ENCODE results near the gene PAX6.

The PAX6 gene

GRCh38 chr11:31825838-31826484 is 14.8 kb upstream of the PAX6 start:
- Histone ChIP-seq H4K20me1 (ENCODE audit: low read depth, low read length) (no peaks in the 10 kb centered on the region), H2AFZ (ENCODE audit: low read depth, low read length, severe bottlenecking) (no peak overlapping the region), H3K9me3 (ENCODE audit: insufficient read depth, low read length) (no peaks in the 10 kb centered on the region), H3K36me3 (ENCODE audit: low read length) (no peaks in the 10 kb centered on the region), H3K79me2 (ENCODE audit: insufficient read depth, low read length) (no peaks in the 10 kb centered on the region), H3K4me3 (ENCODE audit: insufficient read depth, low read length, poor library complexity, severe bottlenecking) (no peak overlapping the region), H3F3A (ENCODE audit: insufficient read depth) (no peaks in the 10 kb centered on the region), H3K27me3 (ENCODE audit: low read length) (no peaks in the 10 kb centered on the region), H3K27ac (ENCODE audit: low read depth, low read length) (no peak overlapping the region), H3K4me2 (ENCODE audit: low read depth, low read length, poor library complexity, severe bottlenecking) (no peak overlapping the region), H3K9ac (ENCODE audit: low read length) (no peak overlapping the region), H3K9me2 (replicated peaks; ENCODE audit: insufficient read depth, low read length) (no peaks in the 10 kb centered on the region)
- TF ChIP-seq EZH2phosphoT487 (conservative IDR thresholded peaks at IDR 0.05; ENCODE audit: low read length), result no peak
- TF ChIP-seq, protein P1, sequence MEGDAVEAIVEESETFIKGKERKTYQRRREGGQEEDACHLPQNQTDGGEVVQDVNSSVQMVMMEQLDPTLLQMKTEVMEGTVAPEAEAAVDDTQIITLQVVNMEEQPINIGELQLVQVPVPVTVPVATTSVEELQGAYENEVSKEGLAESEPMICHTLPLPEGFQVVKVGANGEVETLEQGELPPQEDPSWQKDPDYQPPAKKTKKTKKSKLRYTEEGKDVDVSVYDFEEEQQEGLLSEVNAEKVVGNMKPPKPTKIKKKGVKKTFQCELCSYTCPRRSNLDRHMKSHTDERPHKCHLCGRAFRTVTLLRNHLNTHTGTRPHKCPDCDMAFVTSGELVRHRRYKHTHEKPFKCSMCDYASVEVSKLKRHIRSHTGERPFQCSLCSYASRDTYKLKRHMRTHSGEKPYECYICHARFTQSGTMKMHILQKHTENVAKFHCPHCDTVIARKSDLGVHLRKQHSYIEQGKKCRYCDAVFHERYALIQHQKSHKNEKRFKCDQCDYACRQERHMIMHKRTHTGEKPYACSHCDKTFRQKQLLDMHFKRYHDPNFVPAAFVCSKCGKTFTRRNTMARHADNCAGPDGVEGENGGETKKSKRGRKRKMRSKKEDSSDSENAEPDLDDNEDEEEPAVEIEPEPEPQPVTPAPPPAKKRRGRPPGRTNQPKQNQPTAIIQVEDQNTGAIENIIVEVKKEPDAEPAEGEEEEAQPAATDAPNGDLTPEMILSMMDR (IDR thresholded peaks at IDR 0.05; ENCODE audit: insufficient read depth, low read length, poor library complexity, severe bottlenecking), result no peak

- no peak overlapping the region for H3K4me3 ChIP-seq (ENCODE audit: insufficient read depth, low read length, poor library complexity, severe bottlenecking)
These were observed 14.0 kb upstream of the PAX6 start for GRCh38 chr11:31824879-31825837.

DNA sequence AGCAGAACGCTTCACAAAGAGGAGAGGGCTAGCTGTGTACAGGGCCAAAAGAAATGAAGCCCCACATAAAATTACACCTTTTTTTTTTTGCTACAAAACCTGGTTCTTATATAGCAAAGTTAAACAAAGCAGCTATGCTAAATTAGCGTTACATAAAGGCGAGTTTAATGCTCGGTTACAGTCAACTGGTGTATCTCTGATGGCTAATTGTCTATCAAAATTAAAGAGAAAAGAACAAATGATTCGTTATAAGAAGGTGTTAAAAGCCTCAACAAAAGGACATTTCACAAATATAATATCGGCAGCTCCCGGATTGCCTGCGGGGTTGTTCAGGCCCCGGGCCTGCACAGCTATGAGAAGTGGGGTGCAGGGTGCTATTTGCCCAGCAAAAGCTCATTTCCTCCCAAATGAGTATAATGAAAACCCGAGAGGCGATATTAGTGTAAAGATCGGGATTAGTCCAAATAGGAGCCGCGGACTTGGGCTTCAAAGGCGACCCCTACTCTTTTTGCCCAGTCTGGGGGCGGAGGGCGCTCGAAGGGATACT is 13.3 kb upstream of the PAX6 start:
- H3K4me2 ChIP-seq (ENCODE audit: low read depth, low read length, poor library complexity, severe bottlenecking), result no peak overlapping the region
- TF ChIP-seq EZH2phosphoT487 (conservative IDR thresholded peaks at IDR 0.05; ENCODE audit: low read length), result no peak
- TF ChIP-seq, protein P1 (IDR thresholded peaks at IDR 0.05; ENCODE audit: insufficient read depth, low read length, poor library complexity, severe bottlenecking), result no peak
- no peak overlapping the region for H2AFZ ChIP-seq (ENCODE audit: low read depth, low read length, severe bottlenecking)
- no peak overlapping the region for H3K4me3 ChIP-seq (ENCODE audit: insufficient read depth, low read length, poor library complexity, severe bottlenecking)
- H3K27me3 ChIP-seq (ENCODE audit: low read length), result no peaks in the 10 kb centered on the region
- no peaks in the 10 kb centered on the region for H3F3A ChIP-seq (ENCODE audit: insufficient read depth)
- no peaks in the 10 kb centered on the region for H4K20me1 ChIP-seq (ENCODE audit: low read depth, low read length)
- no peaks in the 10 kb centered on the region for H3K36me3 ChIP-seq (ENCODE audit: low read length)
- no peaks in the 10 kb centered on the region for H3K79me2 ChIP-seq (ENCODE audit: insufficient read depth, low read length)
- H3K9me3 ChIP-seq (ENCODE audit: insufficient read depth, low read length), result no peaks in the 10 kb centered on the region
- no peaks in the 10 kb centered on the region for H3K9me2 ChIP-seq (replicated peaks; ENCODE audit: insufficient read depth, low read length)
- H3K27ac ChIP-seq (ENCODE audit: low read depth, low read length), result no peak overlapping the region
- H3K9ac ChIP-seq (ENCODE audit: low read length), result no peak overlapping the region

More at GRCh38 chr11:31824879-31825837, 14.0 kb upstream of the PAX6 start:
- TF ChIP-seq EZH2phosphoT487 (conservative IDR thresholded peaks at IDR 0.05; ENCODE audit: low read length), result no peak
- TF ChIP-seq, protein P1 (IDR thresholded peaks at IDR 0.05; ENCODE audit: insufficient read depth, low read length, poor library complexity, severe bottlenecking), result no peak
- Histone ChIP-seq H2AFZ (ENCODE audit: low read depth, low read length, severe bottlenecking) (no peak overlapping the region), H3K9me2 (replicated peaks; ENCODE audit: insufficient read depth, low read length) (no peaks in the 10 kb centered on the region), H3K9me3 (ENCODE audit: insufficient read depth, low read length) (no peaks in the 10 kb centered on the region), H3K79me2 (ENCODE audit: insufficient read depth, low read length) (no peaks in the 10 kb centered on the region), H3K27me3 (ENCODE audit: low read length) (no peaks in the 10 kb centered on the region), H3F3A (ENCODE audit: insufficient read depth) (no peaks in the 10 kb centered on the region), H3K36me3 (ENCODE audit: low read length) (no peaks in the 10 kb centered on the region), H3K9ac (ENCODE audit: low read length) (no peak overlapping the region), H3K4me2 (ENCODE audit: low read depth, low read length, poor library complexity, severe bottlenecking) (no peak overlapping the region), H4K20me1 (ENCODE audit: low read depth, low read length) (no peaks in the 10 kb centered on the region), H3K27ac (ENCODE audit: low read depth, low read length) (no peak overlapping the region)

Measured in SU-DHL-6 (cell line).